Muscle of leg (tissue), 11 donors: Measurements from ENCODE around the gene CLPTM1. TPM values are rescaled to one million over a fixed set of nuclear protein-coding genes. Genes with fewer than 3 reads are reported as not detected.

Experiments
- DNase-seq: peaks from one replicate; pipeline ENCODE4 v3.0.0; 2013
- H3K27ac ChIP-seq: one replicate; pipeline ENCODE4 v1.5.1; 2013; ENCODE audit warnings: mild to moderate bottlenecking, low read length, control low read depth
- H3K27me3 ChIP-seq: one replicate; pipeline ENCODE4 v1.6.1; 2013; ENCODE audit warnings: low read length; ENCODE audit not compliant: control insufficient read depth, insufficient read depth
- H3K36me3 ChIP-seq: one replicate; pipeline ENCODE4 v1.6.1; 2013; ENCODE audit warnings: low read length; ENCODE audit not compliant: control insufficient read depth, insufficient read depth
- H3K4me1 ChIP-seq: one replicate; pipeline ENCODE4 v1.6.1; 2013; ENCODE audit warnings: low read length; ENCODE audit not compliant: control insufficient read depth, insufficient read depth
- H3K4me3 ChIP-seq: one replicate; pipeline ENCODE4 v1.5.1; 2013; ENCODE audit warnings: low read length, control low read depth
- H3K9me3 ChIP-seq: replicated peaks from 2 replicates; pipeline ENCODE4 v1.6.1; 2013; ENCODE audit warnings: low read depth, low read length; ENCODE audit not compliant: control insufficient read depth
- WGBS: methylation state at CpG from one replicate; pipeline ENCODE4 v1.1.5; 2013; ENCODE audit warnings: missing lambda C conversion rate; ENCODE audit not compliant: insufficient coverage; 5-methylcytosine and 5-hydroxymethylcytosine counted together
- polyA plus RNA-seq, 8 donors: library from polyadenylated mRNA; unstranded; fragments of 120-200 nt; gene quantifications; one replicate each; pipeline versions ENCODE4 v1.2.1 to v1.2.3, GENCODE V29; 2013; ENCODE audit warnings: inconsistent platforms in 1 of 8, low replicate concordance in 1 of 8; ENCODE audit not compliant: insufficient read length in 8 of 8, insufficient read depth in 1 of 8
- total RNA-seq: library from RNA; stranded (reverse); fragments of 120-200 nt; gene quantifications from one replicate; pipeline ENCODE4 v1.2.4, GENCODE V29; 2013

The CLPTM1 gene
- total and polyA plus RNA-seq, 9 donors = 18.7 to 64.6 (median 56.3) TPM

DNA sequence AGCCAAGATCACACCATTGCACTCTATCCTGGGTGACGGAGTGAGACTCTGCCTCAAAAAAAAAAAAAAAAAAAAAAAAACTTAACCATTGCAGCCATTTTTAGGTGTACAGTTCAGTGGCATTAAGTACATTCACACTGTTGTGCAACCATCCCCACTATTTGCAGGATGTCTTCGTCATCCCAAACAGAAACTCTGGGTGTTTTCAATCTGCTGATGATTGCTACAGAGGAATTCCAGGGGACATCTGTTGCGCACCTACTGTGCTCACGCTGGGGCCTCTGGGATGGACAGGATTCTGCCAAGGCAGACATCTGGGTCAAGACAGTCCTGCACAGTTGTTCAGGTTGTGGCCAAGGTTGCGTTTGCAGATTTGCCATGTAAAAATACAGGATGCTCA is 15.5 kb upstream of the CLPTM1 start:
- WGBS = 84% methylated on average over 3 of the region's 5 CpGs

DNA sequence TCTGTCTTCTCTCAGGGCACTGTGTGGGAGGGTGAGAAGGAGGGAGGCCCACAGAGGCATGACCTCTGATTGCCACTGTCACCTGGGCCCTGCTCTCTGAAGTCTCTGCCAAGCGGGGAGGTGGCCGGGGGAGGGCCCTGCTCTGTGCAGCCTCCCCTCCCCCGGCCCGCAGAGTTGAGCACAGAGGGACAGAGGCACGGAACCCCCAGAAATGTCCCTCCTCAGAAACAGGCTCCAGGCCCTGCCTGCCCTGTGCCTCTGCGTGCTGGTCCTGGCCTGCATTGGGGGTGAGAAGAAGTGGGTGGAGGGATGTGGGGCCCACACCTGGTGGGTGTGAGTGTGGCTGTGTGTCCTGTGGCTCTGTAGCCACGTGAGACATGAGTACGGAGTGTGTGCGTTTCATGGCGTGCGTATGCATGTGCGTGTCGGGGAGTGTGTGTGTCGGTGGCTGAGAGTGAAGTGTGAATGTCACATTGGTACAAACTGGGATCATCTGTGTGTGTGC is 13.1 kb upstream of the CLPTM1 start, which contains the start of gene APOC4:
APOC4 (plus strand) TSS at position 171 of the 505 bp plus-strand sequence; CDS start at position 212, 41 bp downstream.
- Histone ChIP-seq H3K4me1 (no peaks in the 10 kb centered on the region), H3K4me3 (no peak within 1 kb of the TSS), H3K27me3 (no peaks in the 10 kb centered on the region), H3K27ac (no peak within 1 kb of the TSS), H3K9me3 (no peaks in the 10 kb centered on the region), H3K36me3 (no peaks in the 10 kb centered on the region)
- no peak for DNase-seq
- WGBS = 74% methylated on average over 11 of the region's 14 CpGs

More for the DNA sequence above, 15.5 kb upstream of the CLPTM1 start:
- H3K27me3 ChIP-seq = no peaks in the 10 kb centered on the region
- H3K9me3 ChIP-seq = no peaks in the 10 kb centered on the region
- H3K4me1 ChIP-seq = peaks cover 6% of the 10 kb centered on the region
- no peak overlapping the region for H3K4me3 ChIP-seq
- DNase-seq = no peak
- H3K36me3 ChIP-seq = no peaks in the 10 kb centered on the region
- H3K27ac ChIP-seq = no peak overlapping the region

DNA sequence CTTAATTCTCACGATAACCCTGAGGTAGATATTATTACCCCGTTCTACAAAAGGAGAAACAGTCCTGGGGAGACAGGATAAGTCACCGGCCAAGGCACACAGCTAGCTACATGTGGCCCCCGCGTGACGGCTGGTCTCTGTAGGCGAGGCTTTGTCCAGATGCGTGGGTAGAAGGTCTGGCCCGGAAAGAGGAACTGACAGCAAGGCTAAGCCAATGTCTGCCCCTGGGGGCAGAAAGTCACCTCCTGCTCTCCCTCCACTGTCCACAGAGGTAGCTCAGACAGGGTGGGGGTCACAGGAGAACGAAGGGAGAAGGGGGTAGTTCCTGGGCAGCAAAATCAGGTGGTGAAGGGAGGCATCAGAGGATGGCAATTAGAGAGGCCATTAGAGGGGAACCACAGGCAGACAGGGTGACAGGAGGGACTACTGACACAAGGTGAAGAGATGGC is 11.4 kb upstream of the CLPTM1 start:
- H3K36me3 ChIP-seq = no peaks in the 10 kb centered on the region
- H3K4me1 ChIP-seq = no peaks in the 10 kb centered on the region
- no peaks in the 10 kb centered on the region for H3K9me3 ChIP-seq
- no peaks in the 10 kb centered on the region for H3K27me3 ChIP-seq
- H3K4me3 ChIP-seq = no peak overlapping the region
- H3K27ac ChIP-seq = no peak overlapping the region
- WGBS = 59% methylated on average over 9 of the region's 10 CpGs
- peak; percentile 54 for DNase-seq

DNA sequence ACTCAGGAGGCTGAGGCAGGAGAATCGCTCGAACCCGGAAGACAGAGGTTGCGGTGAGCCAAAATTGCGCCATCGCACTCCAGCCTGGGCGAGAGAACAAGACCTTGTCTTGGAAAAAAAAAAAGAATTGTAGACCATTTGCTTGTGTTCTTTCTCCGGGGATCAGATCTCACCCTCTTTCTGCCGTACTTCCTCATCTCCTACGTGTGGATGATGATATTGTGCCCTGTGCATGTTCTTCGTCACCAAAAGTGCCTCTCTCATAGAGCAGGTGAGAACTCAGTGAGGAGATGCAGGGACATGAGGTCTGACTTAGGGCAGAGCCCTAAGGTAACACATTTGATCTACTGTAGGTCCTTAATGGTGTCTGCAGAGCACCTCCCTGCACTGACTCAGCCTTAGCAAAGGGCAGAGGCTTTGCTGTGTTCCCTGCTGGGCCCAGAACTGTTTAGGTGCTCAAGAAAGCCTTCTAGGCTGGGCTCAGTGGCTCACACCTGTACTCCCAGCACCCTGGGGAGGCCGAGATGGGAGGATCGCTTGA is 8.1 kb upstream of the CLPTM1 start:
- Histone ChIP-seq H3K4me1 (peaks cover 10% of the 10 kb centered on the region), H3K36me3 (peaks cover 10% of the 10 kb centered on the region), H3K27ac (no peak overlapping the region), H3K27me3 (no peaks in the 10 kb centered on the region), H3K4me3 (no peak overlapping the region), H3K9me3 (no peaks in the 10 kb centered on the region)
- no peak for DNase-seq
- 93% methylated on average over 8 of the region's 13 CpGs for WGBS

DNA sequence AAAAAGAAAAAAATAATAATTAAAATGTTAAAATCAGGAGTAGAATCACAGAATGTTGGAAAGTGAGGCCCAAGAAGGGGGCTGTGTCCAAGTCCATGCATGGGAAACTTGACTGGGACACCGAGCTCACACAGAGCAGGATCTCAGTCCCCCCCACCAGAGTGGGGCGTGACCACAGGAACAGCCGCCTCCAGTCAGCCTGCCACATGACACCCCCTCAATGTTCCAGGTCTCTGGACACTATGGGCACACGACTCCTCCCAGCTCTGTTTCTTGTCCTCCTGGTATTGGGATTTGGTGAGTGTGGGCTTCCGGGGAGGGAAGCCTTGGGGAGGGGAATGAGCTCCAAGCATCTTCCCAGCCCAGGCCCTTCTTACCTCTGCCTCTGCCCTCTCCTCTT is 6.9 kb upstream of the CLPTM1 start:
- DNase-seq = no peak
- H3K36me3 ChIP-seq = peaks cover 13% of the 10 kb centered on the region
- H3K27me3 ChIP-seq = no peaks in the 10 kb centered on the region
- no CpG with 5 or more reads among the region's 5 CpGs for WGBS
- peaks cover 10% of the 10 kb centered on the region for H3K4me1 ChIP-seq
- no peak overlapping the region for H3K4me3 ChIP-seq
- no peak overlapping the region for H3K27ac ChIP-seq
- no peaks in the 10 kb centered on the region for H3K9me3 ChIP-seq

DNA sequence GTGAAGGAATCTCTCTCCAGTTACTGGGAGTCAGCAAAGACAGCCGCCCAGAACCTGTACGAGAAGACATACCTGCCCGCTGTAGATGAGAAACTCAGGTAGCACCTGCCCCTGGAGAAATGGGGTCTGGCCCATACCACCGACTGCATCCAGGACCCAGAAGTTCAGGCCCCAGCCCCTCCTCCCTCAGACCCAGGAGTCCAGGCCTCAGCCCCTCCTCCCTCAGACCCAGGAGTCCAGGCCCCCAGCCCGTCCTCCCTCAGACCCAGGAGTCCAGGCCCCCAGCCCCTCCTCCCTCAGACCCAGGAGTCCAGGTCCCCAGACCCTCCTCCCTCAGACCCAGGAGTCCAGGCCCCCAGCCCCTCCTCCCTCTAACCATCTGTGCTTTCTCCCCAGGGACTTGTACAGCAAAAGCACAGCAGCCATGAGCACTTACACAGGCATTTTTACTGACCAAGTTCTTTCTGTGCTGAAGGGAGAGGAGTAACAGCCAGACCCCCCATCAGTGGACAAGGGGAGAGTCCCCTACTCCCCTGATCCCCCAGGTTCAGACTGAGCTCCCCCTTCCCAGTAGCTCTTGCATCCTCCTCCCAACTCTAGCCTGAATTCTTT is 6.3 kb upstream of the CLPTM1 start:
- Histone ChIP-seq H3K36me3 (peaks cover 13% of the 10 kb centered on the region), H3K4me3 (no peak overlapping the region), H3K27ac (no peak overlapping the region), H3K4me1 (peaks cover 12% of the 10 kb centered on the region), H3K9me3 (no peaks in the 10 kb centered on the region), H3K27me3 (no peaks in the 10 kb centered on the region)
- DNase-seq = no peak
- 83% methylated on average over 2 of the region's 5 CpGs for WGBS

DNA sequence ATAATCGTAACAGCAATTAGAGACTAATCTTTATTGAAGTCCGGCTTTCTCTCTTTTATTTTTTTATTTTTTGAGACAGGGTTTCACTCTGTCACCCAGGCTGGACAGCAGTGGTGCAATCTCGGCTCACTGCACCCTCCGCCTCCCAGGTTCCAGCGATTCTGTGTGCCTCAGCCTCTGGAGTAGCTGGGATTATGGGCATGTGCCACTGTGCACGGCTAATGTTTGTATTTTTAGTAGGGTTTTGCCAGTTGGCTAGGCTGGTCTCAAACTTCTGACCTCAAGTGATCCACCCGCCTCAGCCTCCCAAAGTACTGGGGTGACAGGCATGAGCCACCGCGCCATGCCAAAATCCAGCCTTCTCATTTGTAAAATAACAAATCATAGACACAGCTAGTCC is 5.6 kb upstream of the CLPTM1 start:
- no peak overlapping the region for H3K4me3 ChIP-seq
- H3K36me3 ChIP-seq = peaks cover 13% of the 10 kb centered on the region
- no peak overlapping the region for H3K27ac ChIP-seq
- H3K27me3 ChIP-seq = no peaks in the 10 kb centered on the region
- 90% methylated on average over 4 of the region's 9 CpGs for WGBS
- peaks cover 18% of the 10 kb centered on the region for H3K4me1 ChIP-seq
- no peak for DNase-seq
- H3K9me3 ChIP-seq = no peaks in the 10 kb centered on the region

DNA sequence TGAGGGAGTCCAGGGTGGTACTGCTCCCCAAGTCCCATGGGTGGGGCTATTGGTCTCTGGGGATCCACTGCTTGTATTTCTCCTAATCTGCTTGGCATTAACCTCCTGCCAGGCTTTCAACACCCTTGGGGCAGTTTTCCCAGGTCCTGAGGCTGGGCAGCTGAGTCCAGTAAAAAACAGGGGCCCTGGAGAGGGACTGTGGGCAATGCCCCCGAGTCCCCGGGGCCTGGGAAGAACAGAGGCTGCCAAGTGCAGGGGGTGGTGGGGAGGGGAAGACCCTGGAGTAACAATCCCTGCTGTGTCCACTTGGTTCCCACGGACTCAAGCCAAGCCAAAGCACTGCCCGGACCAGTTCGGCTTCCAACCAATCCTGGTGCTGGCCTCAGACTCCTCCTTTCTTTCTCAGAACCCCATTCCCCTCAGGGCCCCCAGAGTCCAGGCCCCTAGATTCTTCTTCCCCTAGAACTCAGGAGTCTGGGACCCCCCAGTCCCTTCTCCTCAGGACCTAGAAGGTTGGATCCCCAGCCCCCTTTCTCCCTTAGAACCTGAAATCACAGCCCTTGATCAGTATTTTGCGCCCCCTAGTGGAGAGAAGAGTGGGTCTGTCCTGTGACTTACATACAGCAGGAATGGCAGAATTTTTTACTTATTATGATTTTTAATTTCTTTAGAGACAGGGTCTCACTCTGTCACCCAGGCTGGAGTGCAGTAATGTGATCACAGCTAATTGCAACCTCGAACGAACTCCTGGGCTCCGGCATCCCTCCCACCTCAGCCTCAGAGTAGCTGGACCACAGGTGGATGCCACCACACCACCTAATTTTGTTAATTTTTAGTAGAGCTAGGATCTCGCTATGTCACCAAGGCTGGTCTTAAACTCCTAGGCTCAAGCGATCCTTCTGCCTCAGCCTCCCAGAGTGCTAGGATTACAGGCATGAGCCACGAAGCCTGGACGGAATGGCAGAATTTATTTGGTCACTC is 3.7 kb upstream of the CLPTM1 start:
- no peaks in the 10 kb centered on the region for H3K27me3 ChIP-seq
- 72% methylated on average over 9 of the region's 13 CpGs for WGBS
- peak overlapping the region; percentile 31 for H3K27ac ChIP-seq
- peak; percentile 89 for DNase-seq
- peaks cover 27% of the 10 kb centered on the region for H3K4me1 ChIP-seq
- no peaks in the 10 kb centered on the region for H3K9me3 ChIP-seq
- no peak overlapping the region for H3K4me3 ChIP-seq
- peaks cover 13% of the 10 kb centered on the region for H3K36me3 ChIP-seq

DNA sequence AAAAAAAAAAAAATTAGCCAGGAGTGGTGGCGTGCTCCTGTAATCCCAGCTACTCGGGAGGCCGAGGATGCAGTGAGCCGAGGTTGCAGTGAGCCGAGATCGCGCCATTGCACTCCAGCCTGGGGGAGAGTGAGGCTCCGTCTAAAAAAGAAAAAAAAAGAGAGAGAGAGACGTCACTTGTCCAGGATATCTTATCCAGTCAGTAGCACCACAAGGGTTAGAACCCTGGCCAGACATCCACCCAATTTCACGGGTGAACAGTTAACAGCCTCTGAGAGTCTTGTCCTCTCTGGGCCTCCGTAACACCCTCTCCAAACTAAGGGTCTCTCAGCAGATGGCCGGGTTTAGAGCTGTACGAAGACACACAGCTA is 917 bp upstream of the CLPTM1 start:
- H3K9me3 ChIP-seq = no peaks in the 10 kb centered on the region
- no peak for DNase-seq
- H3K27me3 ChIP-seq = no peaks in the 10 kb centered on the region
- WGBS = 47% methylated on average over 9 of the region's 13 CpGs
- peak overlapping the region; percentile 98 for H3K4me3 ChIP-seq
- peaks cover 35% of the 10 kb centered on the region for H3K4me1 ChIP-seq
- H3K36me3 ChIP-seq = peaks cover 13% of the 10 kb centered on the region
- peak overlapping the region; percentile 98 for H3K27ac ChIP-seq
